ENCODE measurements around the gene SH2D1A.
"Not testable (repeated sequence)": the region's sequence is repeated elsewhere in the genome, so short reads cannot be mapped to it uniquely, and the experiment has no call there.

SH2D1A gene

DNA sequence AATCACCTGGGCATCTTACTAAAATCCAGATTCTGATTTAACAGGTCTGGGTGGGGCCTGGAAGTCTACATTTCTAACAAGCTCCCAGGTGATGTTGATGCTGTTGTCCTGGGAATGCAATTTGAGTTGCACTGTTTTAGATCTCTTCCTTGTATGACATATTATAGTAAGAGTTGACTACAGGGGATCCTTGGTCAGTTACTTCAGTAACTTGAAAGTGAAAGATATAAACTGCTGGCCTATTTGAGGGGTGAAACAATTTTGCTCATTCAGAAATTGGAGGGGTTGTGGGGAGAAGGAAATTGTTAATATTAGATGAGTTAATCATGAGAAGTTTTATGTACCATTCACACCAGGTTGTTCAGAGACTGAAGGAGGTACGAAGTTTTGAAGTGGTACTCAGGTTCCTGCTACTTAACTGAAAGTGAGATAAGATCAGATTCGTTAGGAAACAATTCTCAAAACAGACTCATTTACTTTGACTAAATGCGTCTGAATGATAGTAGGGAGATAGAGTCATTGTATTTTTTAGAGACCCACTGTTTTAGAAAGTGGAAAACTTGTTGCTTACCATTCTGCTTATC is 12.5 kb downstream of the SH2D1A start:
- DNase-seq = peak in 1 of 2 donors; percentile 58

DNA sequence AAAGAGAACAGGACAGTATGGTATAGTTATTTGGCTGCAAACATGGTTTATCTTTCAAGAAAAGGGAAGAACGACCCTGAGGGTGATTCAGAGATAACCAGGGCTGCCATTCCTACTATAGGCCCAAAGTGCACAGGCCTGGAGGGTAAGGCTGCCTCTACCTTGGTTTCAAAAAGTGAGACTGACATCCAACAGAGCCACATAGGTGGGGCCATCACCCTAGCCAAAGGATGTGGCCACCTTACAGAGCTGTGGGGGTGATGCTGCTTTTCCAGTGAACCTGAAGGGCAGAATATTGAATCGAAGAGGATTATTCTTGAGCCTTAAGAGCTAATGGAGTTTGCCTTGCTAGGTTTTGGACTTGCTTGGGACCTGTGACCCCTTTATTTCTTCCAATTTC is 15.7 kb downstream of the SH2D1A start:
- DNase-seq = no peak

DNA sequence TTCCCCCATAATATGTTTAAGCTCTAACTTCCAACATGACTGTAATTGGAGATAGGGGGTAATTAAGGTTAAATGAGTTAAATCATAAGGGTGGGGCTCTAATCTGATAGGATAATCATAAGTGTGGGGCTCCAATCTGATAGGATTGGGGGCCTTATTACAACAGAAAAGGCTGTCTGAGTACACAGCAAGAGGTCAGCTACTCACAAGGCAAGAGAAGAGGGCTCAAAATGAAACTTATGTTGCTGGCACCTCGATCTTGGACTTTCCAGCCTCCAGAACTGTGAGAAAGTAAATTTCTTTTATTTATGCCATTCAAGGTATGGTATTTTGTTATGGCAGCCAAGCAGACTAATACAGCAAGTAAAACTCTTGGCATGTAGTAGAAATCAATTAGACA is 16.4 kb downstream of the SH2D1A start:
- DNase-seq = no peak

- DNase-seq = no peak
These were observed 23.4 kb downstream of the SH2D1A start for GRCh38 chrX:124369722-124370121.

DNA sequence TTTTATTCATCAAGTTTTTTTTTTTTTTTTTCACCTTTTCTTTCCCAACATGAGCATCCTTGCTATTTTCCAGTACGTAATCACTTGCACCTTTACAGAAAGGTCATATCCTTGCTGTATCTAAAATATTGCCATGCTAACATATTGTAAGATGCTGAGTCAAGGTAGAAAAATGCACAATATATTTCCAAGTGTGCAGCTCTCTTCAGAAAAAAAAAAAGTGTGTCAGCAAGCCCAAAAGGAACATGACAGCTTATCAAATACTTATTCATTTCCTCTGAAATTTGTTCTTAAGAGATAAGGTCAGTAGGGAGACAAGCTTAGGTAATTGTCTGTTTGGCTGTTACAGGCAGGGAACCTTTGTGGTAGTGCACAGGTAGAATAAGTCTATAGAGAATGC is 27.0 kb downstream of the SH2D1A start:
- no peak for DNase-seq

- DNase-seq = no peak
These were observed 32.3 kb downstream of the SH2D1A start for GRCh38 chrX:124378643-124379042.

- no peak for DNase-seq
These were observed 37.0 kb downstream of the SH2D1A start for GRCh38 chrX:124383354-124383753.

- DNase-seq = no peak
These were observed 40.0 kb downstream of the SH2D1A start for GRCh38 chrX:124386401-124386800.

GRCh38 chrX:124388562-124388961 is 42.2 kb downstream of the SH2D1A start:
- DNase-seq = peak; percentile 52 to 64

GRCh38 chrX:124392794-124393193 is 46.4 kb downstream of the SH2D1A start:
- DNase-seq = no peak

DNA sequence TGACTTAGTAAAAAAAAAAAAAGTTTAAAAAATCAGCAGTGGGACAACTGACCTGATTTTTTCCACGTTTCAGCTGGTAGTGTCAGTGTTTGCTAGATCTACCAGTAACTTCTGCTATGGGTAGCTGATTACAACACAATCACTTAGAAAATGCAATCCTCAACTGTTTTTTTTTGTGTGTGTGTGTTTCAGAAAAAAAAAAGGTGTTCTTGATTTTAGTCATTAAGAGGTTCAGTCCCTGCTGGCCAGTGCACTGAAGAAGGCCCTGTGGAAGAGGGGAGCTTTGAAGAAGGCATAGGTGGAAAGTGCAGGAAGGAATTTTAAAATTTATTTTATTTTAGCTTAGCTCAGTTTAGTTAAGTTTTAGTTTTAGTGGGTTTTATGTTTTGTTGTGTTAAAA is 46.9 kb downstream of the SH2D1A start:
- DNase-seq = no peak

DNA sequence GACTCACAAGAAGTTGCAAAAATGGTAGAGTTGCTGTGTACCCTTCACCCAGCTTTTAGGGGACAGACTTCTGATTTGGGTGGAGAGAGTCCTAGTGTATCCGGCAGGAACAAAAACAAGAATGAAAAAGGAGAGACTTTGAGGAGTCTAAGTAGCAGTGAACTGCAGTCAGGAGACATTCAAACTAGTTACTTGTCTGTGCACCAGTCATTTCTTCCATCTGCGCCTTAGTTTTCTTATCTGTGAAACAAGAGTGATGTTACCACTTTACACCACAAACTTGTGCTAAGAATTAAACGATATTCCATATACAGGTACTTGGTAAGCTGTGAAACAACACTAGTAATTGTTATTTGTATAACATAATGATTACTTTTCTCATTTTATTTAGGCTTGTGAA is 47.3 kb downstream of the SH2D1A start:
- DNase-seq = no peak

GRCh38 chrX:124395145-124395880 is 49.0 kb downstream of the SH2D1A start:
- DNase-seq = peak in 1 of 2 donors; percentile 14

GRCh38 chrX:124401696-124402095 is 55.3 kb downstream of the SH2D1A start:
- DNase-seq = no peak

DNA sequence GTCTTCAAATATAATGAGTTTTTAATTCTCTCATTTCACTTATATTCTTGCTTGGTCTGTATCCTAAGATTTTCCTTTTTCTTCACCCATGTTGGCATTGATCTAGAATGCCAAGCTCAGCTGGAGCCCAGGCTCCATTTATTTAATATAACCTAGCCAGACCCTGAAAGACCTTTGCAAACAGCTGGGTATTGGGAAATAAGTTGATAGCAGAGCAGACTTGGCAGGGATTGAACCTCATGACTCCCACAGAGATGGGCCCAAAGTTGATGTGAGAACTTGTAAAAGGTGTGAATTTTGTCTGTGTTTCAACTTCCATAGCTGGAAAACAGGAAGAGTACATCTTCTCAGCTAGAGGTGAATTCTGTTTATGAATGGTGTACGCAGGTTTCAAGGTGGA is 59.5 kb downstream of the SH2D1A start:
- DNase-seq = no peak

- DNase-seq = peak; percentile 41 to 62
These were observed 60.1 kb downstream of the SH2D1A start for GRCh38 chrX:124406294-124407014.

DNA sequence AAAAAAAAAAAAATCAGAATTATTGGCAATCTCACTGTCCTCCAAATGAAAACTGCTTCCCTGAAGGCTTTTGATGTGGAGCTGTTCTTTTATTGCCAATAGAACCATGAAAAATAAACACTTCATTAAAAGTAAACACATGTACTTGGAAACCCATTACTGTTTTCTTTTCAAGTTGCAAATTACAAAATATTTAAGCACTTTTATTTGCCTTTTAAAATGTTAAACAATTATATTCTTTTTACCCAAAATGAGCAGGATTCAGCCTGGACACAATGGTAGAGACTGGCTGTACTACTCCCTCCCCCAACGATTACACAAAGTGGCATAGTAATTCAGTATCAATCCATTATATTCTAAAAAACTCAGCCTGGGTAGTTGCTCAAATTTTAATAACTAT is 60.9 kb downstream of the SH2D1A start:
- DNase-seq = no peak

- DNase-seq = not testable (repeated sequence)
These were observed 62.0 kb downstream of the SH2D1A start for GRCh38 chrX:124408380-124408779.

GRCh38 chrX:124413244-124413643 is 66.9 kb downstream of the SH2D1A start:
- no peak for DNase-seq

DNA sequence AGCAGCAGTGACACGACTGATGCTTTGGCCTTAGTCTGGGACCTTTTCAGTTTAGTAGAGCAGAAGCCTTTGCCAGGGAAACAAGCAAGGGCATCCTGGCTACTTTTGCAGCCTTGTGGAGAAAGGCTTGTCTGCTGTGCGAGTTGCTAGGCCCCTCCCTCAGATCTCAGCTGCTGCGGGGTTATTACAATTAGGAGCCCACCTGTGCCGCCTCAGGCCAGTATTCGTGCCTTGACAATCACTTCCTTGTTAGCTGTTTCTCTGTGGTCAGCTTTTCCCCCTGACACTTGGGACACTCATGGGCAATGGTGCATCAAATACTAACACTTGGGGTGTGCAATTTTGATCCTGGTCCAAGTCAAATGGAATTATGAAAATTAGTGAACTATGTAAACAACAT is 67.9 kb downstream of the SH2D1A start:
- no peak for DNase-seq

DNA sequence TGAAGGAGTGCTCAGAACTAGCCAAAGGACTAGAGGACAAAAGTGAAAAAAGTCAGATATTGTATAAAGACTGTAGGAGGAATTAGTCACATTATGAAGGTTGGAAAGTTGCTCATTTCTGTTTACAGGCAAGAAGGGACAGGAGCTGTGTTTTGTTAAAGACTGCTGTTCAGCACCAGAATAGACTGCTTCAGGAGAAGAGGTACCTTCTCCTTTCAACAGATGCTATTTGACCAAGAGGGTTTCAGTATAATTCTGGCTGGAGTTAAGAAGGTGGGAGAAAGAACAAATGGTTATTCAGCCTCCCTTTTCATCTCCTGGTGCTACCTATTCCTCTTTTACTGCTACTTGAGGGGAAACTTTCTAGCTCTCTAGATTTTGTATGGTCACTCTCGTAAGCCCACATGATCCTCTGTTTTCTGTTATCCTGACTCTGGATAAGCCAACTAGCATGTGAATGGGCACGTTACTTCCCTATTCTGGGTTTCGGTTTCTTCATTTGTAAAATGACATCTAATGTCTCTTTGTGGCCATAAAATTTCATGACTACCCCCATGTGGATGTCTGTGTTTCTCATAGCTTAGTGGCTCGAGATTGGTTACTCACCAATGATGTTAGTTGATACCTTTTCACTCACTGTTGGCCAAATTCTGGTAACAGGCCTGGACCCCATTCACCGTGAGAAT is 68.9 kb downstream of the SH2D1A start:
- DNase-seq = no peak

DNA sequence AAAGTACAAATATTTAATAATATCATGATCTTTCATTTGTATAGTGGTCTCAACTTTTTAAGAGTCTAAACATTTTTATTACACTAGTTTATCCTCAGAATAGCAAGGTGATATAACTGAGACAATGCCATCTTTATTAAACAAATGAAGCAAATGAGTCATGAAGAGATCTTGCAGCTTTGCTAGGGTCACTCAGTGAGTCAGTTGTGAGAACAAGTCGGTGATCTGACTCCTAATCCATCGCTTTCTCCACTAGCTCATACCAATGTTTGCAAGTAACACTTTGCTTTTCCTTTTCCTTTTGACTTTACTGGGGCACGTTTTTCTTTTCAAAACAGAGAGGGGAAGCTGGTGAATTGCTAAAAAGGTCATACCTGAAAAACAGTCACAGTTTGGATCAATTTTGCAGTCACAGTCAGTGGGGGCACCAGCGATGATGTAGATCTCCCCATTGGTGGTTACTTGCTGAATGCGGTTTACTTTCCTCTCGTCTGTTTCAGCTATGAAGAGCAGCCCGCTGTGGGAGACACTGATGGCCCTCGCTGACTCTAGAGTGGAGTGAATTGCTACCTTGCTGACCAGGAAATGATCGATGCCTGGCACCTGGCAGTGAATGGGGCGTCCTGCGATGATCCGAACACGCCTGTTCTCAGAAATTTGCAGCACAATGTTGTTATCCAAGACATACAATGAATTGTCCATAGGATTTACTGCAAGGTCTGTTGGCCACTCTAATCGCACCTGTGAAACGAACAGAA is 75.7 kb downstream of the SH2D1A start:
- DNase-seq = no peak
